GM12878 (cell line): ENCODE measurements around the gene DARS1. TPM values are rescaled to one million over a fixed set of nuclear protein-coding genes. Genes with fewer than 3 reads are reported as not detected.

Source experiments
- ATAC-seq: fragments of 200-7000 bp; cut with Tn5 transposase; 3 replicates; pipeline ENCODE4 v1.9.1; 2020; ENCODE audit warnings: mild to moderate bottlenecking, moderate library complexity
- BruUV-seq: library from RNA; stranded (reverse); fragments of 400-500 nt; replicated peaks from 2 replicates; lab custom pipeline; 2021; lab: Mats Ljungman, UMichigan
- CTCF ChIA-PET: fragments of 300-600 bp; sonication (Branson Sonifier 250); formaldehyde crosslinking; extraction: SDS; loops from one replicate; lab custom pipeline; 2021; ENCODE audit warnings: inconsistent platforms; lab: Yijun Ruan, JAX
- POLR2A ChIA-PET: fragments of 350-600 bp; formaldehyde crosslinking; extraction: SDS; loops from one replicate; lab custom pipeline; 2021; ENCODE audit warnings: inconsistent platforms; lab: Charles Lee
- RAD21 ChIA-PET: fragments of 300-600 bp; sonication (Branson Sonifier 250); formaldehyde crosslinking; loops from one replicate; lab custom pipeline; 2023; ENCODE audit warnings: antibody characterized with exemption; ENCODE audit not compliant: unreplicated experiment; lab: Charles Lee
- SMC1A ChIA-PET: fragments of 300-600 bp; sonication (Branson Sonifier 250); formaldehyde crosslinking; loops from one replicate; lab custom pipeline; 2023; ENCODE audit not compliant: unreplicated experiment, uncharacterized antibody; lab: Charles Lee
- DNase-seq: peaks from one replicate; pipeline ENCODE4 v3.0.0-alpha.2; 2011; ENCODE audit warnings: low read depth, low spot score
- FAIRE-seq: peaks from 3 replicates; lab custom pipeline; 2011; peaks lifted over from hg19 to GRCh38; lab: Jason Lieb, UNC
- H2AFZ ChIP-seq: 2 replicates; pipeline ENCODE4 v1.6.0; 2011; ENCODE audit warnings: low read depth, low read length, control low read depth; ENCODE audit not compliant: control insufficient read depth
- H3K27ac ChIP-seq: 2 replicates; pipeline ENCODE4 v1.5.1; 2011; ENCODE audit warnings: control low read depth; ENCODE audit not compliant: control insufficient read depth, insufficient read depth
- H3K27me3 ChIP-seq, 2 experiments: replicated peaks in 1 of 2; 2 replicates each; pipeline versions ENCODE4 v1.6.0 to v1.6.1; 2011; ENCODE audit warnings: low read length in 1 of 2; ENCODE audit not compliant: control insufficient read depth in 2 of 2, insufficient read depth in 2 of 2
- H3K36me3 ChIP-seq, 2 experiments: 2 replicates each; pipeline ENCODE4 v1.5.1; 2011; ENCODE audit warnings: low read length in 1 of 2; ENCODE audit not compliant: control insufficient read depth in 2 of 2, insufficient read depth in 2 of 2
- H3K4me1 ChIP-seq: 2 replicates; pipeline ENCODE4 v1.6.1; 2011; ENCODE audit warnings: mild to moderate bottlenecking, low read length, moderate library complexity, mixed read lengths; ENCODE audit not compliant: control insufficient read depth, insufficient read depth
- H3K4me2 ChIP-seq: 2 replicates; pipeline ENCODE4 v1.6.0; 2011; ENCODE audit warnings: control low read depth; ENCODE audit not compliant: control insufficient read depth, insufficient read depth
- H3K4me3 ChIP-seq: fragments of 200-600 bp; sonication (generic); 2 replicates; pipeline ENCODE4 v1.5.1; 2016
- H3K79me2 ChIP-seq: 2 replicates; pipeline ENCODE4 v1.6.0; 2011; ENCODE audit warnings: low read length; ENCODE audit not compliant: control insufficient read depth, insufficient read depth
- H3K9ac ChIP-seq: 2 replicates; pipeline ENCODE4 v1.8.0; 2011; ENCODE audit warnings: low read length, control low read depth, mixed read lengths; ENCODE audit not compliant: control insufficient read depth, insufficient read depth
- H3K9me3 ChIP-seq: replicated peaks from 3 replicates; pipeline ENCODE4 v1.5.1; 2011; ENCODE audit warnings: mild to moderate bottlenecking, low read length; ENCODE audit not compliant: control insufficient read depth, insufficient read depth
- H4K20me1 ChIP-seq: 2 replicates; pipeline ENCODE4 v1.6.0; 2011; ENCODE audit not compliant: control insufficient read depth, insufficient read depth
- CTCF ChIP-seq, 3 experiments: IDR thresholded peaks in 2 of 3; conservative IDR thresholded peaks in 1 of 3; 2 replicates each; pipeline ENCODE4 v1.5.1; 2011; ENCODE audit warnings: low read depth in 3 of 3, low read length in 3 of 3, mild to moderate bottlenecking in 3 of 3, control low read depth in 2 of 3, moderate library complexity in 2 of 3, inconsistent platforms in 1 of 3, mixed read lengths in 1 of 3; ENCODE audit not compliant: control insufficient read depth in 2 of 3, insufficient read depth in 1 of 3; ENCODE audit errors: extremely low read depth in 1 of 3
- CUX1 ChIP-seq: IDR thresholded peaks from 2 replicates; pipeline ENCODE4 v1.6.1; 2012; ENCODE audit warnings: improper control_type of control experiment, low read depth, low read length; ENCODE audit not compliant: insufficient replicate concordance
- SUZ12 ChIP-seq: fragments of 200-600 bp; sonication (generic); IDR thresholded peaks from one replicate; pipeline ENCODE4 v1.6.1; 2018; ENCODE audit warnings: antibody characterized with exemption, mild to moderate bottlenecking; ENCODE audit not compliant: unreplicated experiment
- ZNF592 ChIP-seq: fragments of 450-650 bp; IDR thresholded peaks from 2 replicates; pipeline ENCODE4 v1.6.1; 2017; ENCODE audit warnings: mild to moderate bottlenecking, moderate library complexity
- ZSCAN29 ChIP-seq: fragments of 450-650 bp; IDR thresholded peaks from 2 replicates; pipeline ENCODE4 v1.6.1; 2017; ENCODE audit warnings: mild to moderate bottlenecking, moderate library complexity
- WGBS: methylation state at CpG from one replicate; pipeline ENCODE4 v1.1.6; 2016; ENCODE audit warnings: low lambda C conversion rate; ENCODE audit not compliant: insufficient replicate concordance, insufficient coverage; ENCODE audit errors: missing lambda C conversion rate; 5-methylcytosine and 5-hydroxymethylcytosine counted together
- in situ Hi-C: fragments of 300-500 bp; cut with MboI; formaldehyde crosslinking; loops from 9 replicates; pipeline ENCODE4 v1.14.3; 2018; ENCODE audit warnings: mixed read lengths
- intact Hi-C: fragments of 100-400 bp; cut with micrococcal nuclease; formaldehyde crosslinking; loops from one replicate; pipeline ENCODE4 v1.14.2; 2022; ENCODE audit not compliant: unreplicated experiment
- polyA plus RNA-seq, 11 experiments: library from polyadenylated mRNA; depleted of rRNA in 4 of 11; unstranded in 6 of 11; stranded (reverse) in 5 of 11; fragments of >200 nt; fragmentation: Nextera tagmentation in 4 of 11; fragmentation: Illumina TruSeq in 1 of 11; extraction: Ambion mirVana in 4 of 11; extraction: Trizol in 1 of 11; gene quantifications; 1 replicate in 1 of 11; 2 replicates in 10 of 11; pipeline versions ENCODE4 v1.2.1 to v1.2.3, GENCODE V29; 2011 to 2016; ENCODE audit warnings: inconsistent platforms in 2 of 11, missing spikeins in 2 of 11, low read depth in 1 of 11
- total RNA-seq, 4 experiments: library from RNA; depleted of rRNA in 3 of 4; stranded (reverse); fragments of >200 nt in 3 of 4; fragmentation: Illumina TruSeq in 1 of 4; extraction: Trizol in 1 of 4; gene quantifications; 2 replicates each; pipeline versions ENCODE4 v1.2.1 to v1.2.3, GENCODE V29; 2013 to 2021

The DARS1 gene
- total and polyA plus RNA-seq, 10 of the 15 experiments (the other 5 are each of a cell fraction or from before 2014, with no cell fraction given), result 91.0 to 387 (median 137) TPM

- TF ChIP-seq CUX1, result no peak
- TF ChIP-seq SUZ12, result no peak
- TF ChIP-seq CTCF (IDR thresholded peaks at IDR 0.05 in 2 of 3, conservative IDR thresholded peaks at IDR 0.05 in 1 of 3; ENCODE audit: control insufficient read depth in 2 of 3, extremely low read depth in 1 of 3, insufficient read depth in 1 of 3, low read depth in 3 of 3, low read length in 3 of 3), result no peak
Observed at GRCh38 chr2:135885709-135886108, 99.7 kb downstream of the DARS1 start (continued).

- Histone ChIP-seq H4K20me1 (no peaks in the 10 kb centered on the region), H3K9me3 (no peaks in the 10 kb centered on the region), H3K4me3 (no peak overlapping the region), H3K27me3 (no peaks in the 10 kb centered on the region), H3K27ac (no peak overlapping the region), H3K4me2 (no peak overlapping the region), H3K9ac (no peak overlapping the region), H3K36me3 (no peaks in the 10 kb centered on the region), H3K4me1 (no peaks in the 10 kb centered on the region), H3K79me2 (no peaks in the 10 kb centered on the region), H2AFZ (no peak overlapping the region)
- no TSS peak for BruUV-seq
- FAIRE-seq (no peak), DNase-seq (no peak), ATAC-seq (no peak)
- intact Hi-C loops, result no loop called here
- WGBS, result 53% methylated on average over 3 of the region's 3 CpGs
- POLR2A ChIA-PET, result interaction anchor here (0.7 kb wide), 2 partner anchors 150 to 640 kb away, joined by 3 to 6 read pairs; no protein-coding TSS in a partner anchor
- in situ Hi-C loops, result no loop called here
- CTCF ChIA-PET, result interaction anchor here (1.1 to 1.3 kb wide), 2 partner anchors 14 to 502 kb away, joined by 4 read pairs; no protein-coding TSS in a partner anchor
- RAD21 ChIA-PET, result interaction anchor here (0.6 kb wide), 1 partner anchor 14 kb away, joined by 3 read pairs; no protein-coding TSS in a partner anchor
- SMC1A ChIA-PET, result interaction anchor here (0.7 to 1.5 kb wide), 2 partner anchors 502 to 853 kb away, joined by 3 to 5 read pairs; no protein-coding TSS in a partner anchor
- TF ChIP-seq ZNF592 (no peak), ZSCAN29 (no peak)
Observed at GRCh38 chr2:135882415-135882814, 103.0 kb downstream of the DARS1 start.
